HEK293 (cell line): Measurements from ENCODE around the gene KLHL30.

Experiments used
- CTCF ChIA-PET: fragments of 350-600 bp; formaldehyde crosslinking; extraction: SDS; loops from one replicate; lab custom pipeline; 2021; ENCODE audit warnings: antibody characterized with exemption; lab: Yijun Ruan, JAX
- POLR2A ChIA-PET: fragments of 300-600 bp; formaldehyde crosslinking; extraction: SDS; loops from one replicate; lab custom pipeline; 2020; ENCODE audit warnings: antibody characterized with exemption, inconsistent platforms; lab: Yijun Ruan, JAX
- H3K27ac ChIP-seq: fragments of 200-500 bp; sonication (Bioruptor generic); 2 replicates; pipeline ENCODE4 v1.5.1; 2014; ENCODE audit warnings: low read depth, low read length, control low read depth, inconsistent platforms; ENCODE audit errors: extremely low read depth
- H3K36me3 ChIP-seq, 2 experiments: fragments of 200-500 bp in 1 of 2; sonication (Bioruptor generic) in 1 of 2; 1 replicate in 1 of 2; 2 replicates in 1 of 2; pipeline ENCODE4 v1.5.1; 2014 to 2017; ENCODE audit warnings: inconsistent platforms in 2 of 2, low read length in 2 of 2; ENCODE audit not compliant: control insufficient read depth in 2 of 2, insufficient read depth in 1 of 2
- H3K4me1 ChIP-seq: fragments of 200-500 bp; sonication (Bioruptor generic); 2 replicates; pipeline ENCODE4 v1.5.1; 2014; ENCODE audit warnings: mild to moderate bottlenecking, low read length, inconsistent platforms; ENCODE audit not compliant: control insufficient read depth, insufficient read depth
- H3K4me3 ChIP-seq: 2 replicates; pipeline ENCODE4 v1.5.1; 2011; ENCODE audit warnings: low read depth, mild to moderate bottlenecking, control low read depth, low read length, moderate library complexity
- H3K9me3 ChIP-seq: fragments of 200-500 bp; sonication (Bioruptor generic); 2 replicates; pipeline ENCODE4 v1.5.1; 2014; ENCODE audit warnings: low read depth, low read length, inconsistent platforms; ENCODE audit not compliant: control insufficient read depth, insufficient read depth
- ELK4 ChIP-seq: IDR thresholded peaks from 2 replicates; pipeline ENCODE4 v1.6.1; 2011; ENCODE audit warnings: mild to moderate bottlenecking, low read depth, low read length, borderline replicate concordance
- INSM2 ChIP-seq: fragments of 450-650 bp; formaldehyde crosslinking; IDR thresholded peaks from 2 replicates; pipeline ENCODE4 v1.5.1; 2016; ENCODE audit warnings: missing biosample characterization, missing genetic modification characterization
- ZBTB1 ChIP-seq: fragments of 450-650 bp; formaldehyde crosslinking; IDR thresholded peaks from 2 replicates; pipeline ENCODE4 v1.5.1; 2016; ENCODE audit warnings: missing biosample characterization, missing genetic modification characterization
- ZFP69B ChIP-seq: fragments of 450-650 bp; formaldehyde crosslinking; IDR thresholded peaks from 2 replicates; pipeline ENCODE4 v1.5.1; 2016; ENCODE audit warnings: missing biosample characterization, missing genetic modification characterization
- ZNF2 ChIP-seq: fragments of 450-650 bp; formaldehyde crosslinking; IDR thresholded peaks from 2 replicates; pipeline ENCODE4 v1.5.1; 2016; ENCODE audit warnings: missing biosample characterization, missing genetic modification characterization
- ZNF214 ChIP-seq: fragments of 450-650 bp; formaldehyde crosslinking; IDR thresholded peaks from 2 replicates; pipeline ENCODE4 v1.5.1; 2017; ENCODE audit warnings: missing biosample characterization, mild to moderate bottlenecking, missing genetic modification characterization, borderline replicate concordance
- ZNF518A ChIP-seq: fragments of 450-650 bp; formaldehyde crosslinking; conservative IDR thresholded peaks from 2 replicates; pipeline ENCODE4 v1.5.1; 2016; ENCODE audit warnings: low read depth, missing biosample characterization, missing genetic modification characterization
- ZNF692 ChIP-seq: fragments of 450-650 bp; formaldehyde crosslinking; IDR thresholded peaks from 2 replicates; pipeline ENCODE4 v1.5.1; 2016; ENCODE audit warnings: missing biosample characterization, missing genetic modification characterization
- ZNF791 ChIP-seq: fragments of 450-650 bp; formaldehyde crosslinking; IDR thresholded peaks from 2 replicates; pipeline ENCODE4 v1.5.1; 2016; ENCODE audit warnings: missing biosample characterization, missing genetic modification characterization

Gene KLHL30

GRCh38 chr2:238091436-238092060 lies 46.9 kb upstream of the KLHL30 start:
- peaks cover 0 to 16% of the 10 kb centered on the region in 2 experiments; a peak in 2 of 3 replicates for H3K36me3 ChIP-seq
- CTCF ChIA-PET: interaction anchor here (0.7 kb wide), 1 partner anchor 34 kb away, joined by 3 read pairs; no protein-coding TSS in a partner anchor

More at GRCh38 chr2:238091436-238092060, 46.9 kb upstream of the KLHL30 start:
- no peaks in the 10 kb centered on the region for H3K4me1 ChIP-seq
- no peak overlapping the region for H3K27ac ChIP-seq
- no peaks in the 10 kb centered on the region for H3K9me3 ChIP-seq
- no peak overlapping the region for H3K4me3 ChIP-seq
- TF ChIP-seq ELK4: no peak
- no peak for TF ChIP-seq ZFP69B (tag by site-specific recombination)
- TF ChIP-seq ZBTB1 (tag by site-specific recombination): no peak
- no peak for TF ChIP-seq ZNF518A (tag by site-specific recombination)
- no peak for TF ChIP-seq ZNF791 (tag by site-specific recombination)
- TF ChIP-seq ZNF692: no peak
- TF ChIP-seq ZNF2: no peak
- no peak for TF ChIP-seq ZNF214 (tag by site-specific recombination)
- no peak for TF ChIP-seq INSM2 (tag by site-specific recombination)
- POLR2A ChIA-PET: no interaction called here
